ENCODE data around the gene ADGRG1.

Gene ADGRG1

DNA sequence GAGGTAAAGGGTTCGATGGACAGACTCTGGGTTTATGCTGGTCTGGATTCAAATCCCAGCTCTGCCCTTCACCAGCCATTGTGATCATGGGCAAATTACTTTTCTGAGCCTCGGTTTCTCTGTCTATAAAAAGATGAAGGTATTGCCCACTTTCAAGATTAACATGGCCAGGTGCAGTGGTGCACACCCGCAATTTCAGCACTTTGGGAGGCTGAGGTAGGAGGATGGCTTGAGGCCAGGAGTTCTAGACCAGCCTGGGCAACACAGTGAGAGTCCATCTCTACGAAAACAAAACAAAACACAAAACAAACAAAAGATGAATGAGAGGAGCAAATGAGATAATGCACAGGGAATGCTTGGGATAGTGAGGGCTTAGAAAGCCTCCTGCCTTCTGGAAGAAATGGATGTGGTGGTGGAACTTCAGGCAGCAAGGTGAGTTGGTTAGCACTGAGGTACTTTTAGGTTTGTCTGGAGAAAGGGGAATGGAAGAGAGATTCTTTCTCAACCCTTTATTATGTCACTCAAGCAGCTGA is 48.2 kb downstream of the ADGRG1 start:
- TF ChIP-seq CTCF (IDR thresholded peaks at IDR 0.05; ENCODE audit: insufficient read depth, missing control alignments) = no peak
- no peak for DNase-seq (ENCODE audit: insufficient read length, low spot score)
- no peak for FAIRE-seq

DNA sequence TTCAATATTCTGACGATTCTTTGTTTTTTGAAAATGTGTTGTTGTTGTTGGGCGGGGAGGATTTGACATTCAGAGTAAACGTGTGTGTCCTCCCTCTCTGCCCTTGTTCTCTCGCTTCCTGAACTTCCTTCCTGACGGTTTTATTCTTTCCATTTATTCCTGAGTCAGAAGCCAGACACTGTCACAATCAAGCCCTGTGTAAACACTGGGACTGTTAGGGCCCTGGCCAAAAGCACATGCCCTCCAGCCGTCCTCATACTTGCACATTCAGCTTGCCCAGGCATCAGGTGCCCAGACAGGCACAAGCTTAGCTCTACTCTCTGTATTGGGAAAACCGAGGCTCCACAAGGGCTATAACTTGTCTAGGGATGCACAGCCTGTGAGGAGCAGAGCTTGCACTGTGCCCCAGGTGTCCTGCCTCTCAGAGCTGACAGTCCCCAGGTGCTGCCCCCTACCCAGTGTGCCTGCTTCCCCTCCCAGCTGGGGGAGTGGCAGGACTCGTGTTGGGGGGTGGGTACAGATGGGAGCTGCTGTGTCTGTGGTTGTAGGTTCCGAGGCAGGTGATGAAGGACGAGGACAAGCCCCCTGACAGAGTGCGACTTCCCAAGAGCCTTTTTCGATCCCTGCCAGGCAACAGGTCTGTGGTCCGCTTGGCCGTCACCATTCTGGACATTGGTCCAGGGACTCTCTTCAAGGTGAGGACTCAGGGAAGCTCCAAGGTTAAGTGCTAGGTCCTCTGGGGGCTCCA is 49.4 kb downstream of the ADGRG1 start:
- no peak for TF ChIP-seq CTCF (IDR thresholded peaks at IDR 0.05; ENCODE audit: insufficient read depth, missing control alignments)
- no peak for DNase-seq (ENCODE audit: insufficient read length, low spot score)
- FAIRE-seq = no peak

DNA sequence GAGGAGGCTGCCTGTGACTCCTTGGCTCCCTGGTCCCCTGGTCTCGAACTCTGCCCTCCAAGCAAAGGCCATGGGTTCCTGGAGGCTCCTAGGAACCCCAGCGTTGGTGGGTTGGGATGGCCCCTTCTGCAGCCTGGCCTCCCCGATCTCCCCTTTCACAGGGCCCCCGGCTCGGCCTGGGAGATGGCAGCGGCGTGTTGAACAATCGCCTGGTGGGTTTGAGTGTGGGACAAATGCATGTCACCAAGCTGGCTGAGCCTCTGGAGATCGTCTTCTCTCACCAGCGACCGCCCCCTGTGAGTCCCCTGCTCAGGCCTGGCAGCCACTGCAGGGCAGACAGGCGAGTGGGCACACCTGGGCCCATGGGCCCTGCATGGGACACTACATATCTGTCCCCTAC is 50.6 kb downstream of the ADGRG1 start:
- FAIRE-seq = no peak
- no peak for DNase-seq (ENCODE audit: insufficient read length, low spot score)
- TF ChIP-seq CTCF (IDR thresholded peaks at IDR 0.05; ENCODE audit: insufficient read depth, missing control alignments) = no peak

DNA sequence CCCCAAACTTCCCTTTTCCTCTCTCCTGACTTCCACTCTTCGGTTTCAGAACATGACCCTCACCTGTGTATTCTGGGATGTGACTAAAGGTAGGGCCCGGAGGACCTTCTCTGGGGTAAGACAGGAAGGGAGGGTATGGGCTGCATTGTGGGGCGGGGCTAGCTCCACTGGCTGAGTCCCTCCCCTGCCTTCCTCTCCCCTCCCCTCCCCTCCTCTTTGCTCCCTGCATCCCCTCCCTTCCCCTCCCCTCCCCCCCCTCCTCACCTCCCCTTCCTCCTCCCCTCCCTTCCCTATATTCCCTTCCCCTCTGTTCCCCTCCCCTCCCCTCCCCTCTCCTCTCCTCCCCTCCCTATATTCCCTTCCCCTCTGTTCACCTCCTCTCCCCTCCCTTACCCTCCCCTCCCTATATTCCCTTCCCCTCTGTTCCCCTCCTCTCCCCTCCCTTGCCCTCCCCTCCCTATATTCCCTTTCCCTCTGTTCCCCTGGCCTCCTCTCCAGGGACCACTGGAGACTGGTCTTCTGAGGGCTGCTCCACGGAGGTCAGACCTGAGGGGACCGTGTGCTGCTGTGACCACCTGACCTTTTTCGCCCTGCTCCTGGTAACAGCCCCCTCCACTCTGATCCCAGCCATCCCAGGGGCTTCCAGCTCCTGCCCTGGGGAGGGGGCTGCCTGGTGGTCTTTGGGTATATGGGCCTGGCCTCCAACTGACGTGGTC is 51.5 kb downstream of the ADGRG1 start:
- DNase-seq (ENCODE audit: insufficient read length, low spot score) = no peak
- TF ChIP-seq CTCF (IDR thresholded peaks at IDR 0.05; ENCODE audit: insufficient read depth, missing control alignments) = no peak
- FAIRE-seq = no peak

- DNase-seq (ENCODE audit: insufficient read length, low spot score) (no peak), FAIRE-seq (no peak)
- TF ChIP-seq CTCF (IDR thresholded peaks at IDR 0.05; ENCODE audit: insufficient read depth, missing control alignments) = no peak
These were observed 52.5 kb downstream of the ADGRG1 start for GRCh38 chr16:57680842-57681375.

GRCh38 chr16:57681950-57682728 is 53.7 kb downstream of the ADGRG1 start:
- FAIRE-seq (no peak), DNase-seq (ENCODE audit: insufficient read length, low spot score) (no peak)
- TF ChIP-seq CTCF (IDR thresholded peaks at IDR 0.05; ENCODE audit: insufficient read depth, missing control alignments) = no peak

All from D721Med (cell line).